ENCODE results near the gene DKKL1.
A peak's percentile ranks its signal among the peaks of the same experiment; 100 is the strongest.
"Not testable (repeated sequence)": the region's sequence is repeated elsewhere in the genome, so short reads cannot be mapped to it uniquely, and the experiment has no call there.

DKKL1 gene

GRCh38 chr19:49363268-49364082 lies at the start of gene DKKL1:
TSS of gene DKKL1 (plus strand) at chr19:49363877. CDS start at chr19:49363999, 122 bp downstream.
- DNase-seq (ENCODE audit: low read depth), result peak; percentile 40

GRCh38 chr19:49315111-49315510 lies 48.6 kb upstream of the DKKL1 start:
- no peak for DNase-seq (ENCODE audit: low read depth)

- no peak for DNase-seq (ENCODE audit: low read depth)
These were observed 47.4 kb upstream of the DKKL1 start for GRCh38 chr19:49316284-49316683.

GRCh38 chr19:49318296-49318695 lies 45.4 kb upstream of the DKKL1 start:
- no peak for DNase-seq (ENCODE audit: low read depth)

- DNase-seq (ENCODE audit: low read depth), result no peak
These were observed 38.7 kb upstream of the DKKL1 start, which contains the start of gene SLC6A16 for GRCh38 chr19:49324801-49325576. TSS of gene SLC6A16 (minus strand) at chr19:49325191. CDS start at chr19:49311347, 13,844 bp downstream.

GRCh38 chr19:49325756-49326155 lies 37.9 kb upstream of the DKKL1 start:
- not testable (repeated sequence) for DNase-seq (ENCODE audit: low read depth)

GRCh38 chr19:49326165-49326704 lies 37.4 kb upstream of the DKKL1 start:
- no peak for DNase-seq (ENCODE audit: low read depth)

- DNase-seq (ENCODE audit: low read depth), result no peak
These were observed 35.7 kb upstream of the DKKL1 start for GRCh38 chr19:49327878-49328544.

GRCh38 chr19:49328741-49329140 lies 34.9 kb upstream of the DKKL1 start:
- DNase-seq (ENCODE audit: low read depth), result no peak

- not testable (repeated sequence) for DNase-seq (ENCODE audit: low read depth)
These were observed 32.5 kb upstream of the DKKL1 start for GRCh38 chr19:49331187-49331586.

- DNase-seq (ENCODE audit: low read depth), result peak; percentile 54
These were observed 32.0 kb upstream of the DKKL1 start for GRCh38 chr19:49331616-49332055.

- DNase-seq (ENCODE audit: low read depth), result not testable (repeated sequence)
These were observed 30.8 kb upstream of the DKKL1 start for GRCh38 chr19:49332691-49333417.

GRCh38 chr19:49333418-49333805 lies 30.3 kb upstream of the DKKL1 start:
- no peak for DNase-seq (ENCODE audit: low read depth)

GRCh38 chr19:49333811-49334288 lies 29.8 kb upstream of the DKKL1 start:
- peak; percentile 49 for DNase-seq (ENCODE audit: low read depth)

- DNase-seq (ENCODE audit: low read depth), result peak; percentile 34
These were observed 28.4 kb upstream of the DKKL1 start, which contains the start of gene CD37 for GRCh38 chr19:49335071-49335783. TSS of gene CD37 (plus strand) at chr19:49335406. CDS start at chr19:49335541, 135 bp downstream.

GRCh38 chr19:49335784-49336481 lies 27.7 kb upstream of the DKKL1 start:
- no peak for DNase-seq (ENCODE audit: low read depth)

- no peak for DNase-seq (ENCODE audit: low read depth)
These were observed 27.0 kb upstream of the DKKL1 start for GRCh38 chr19:49336482-49337266.

- DNase-seq (ENCODE audit: low read depth), result no peak
These were observed 26.2 kb upstream of the DKKL1 start for GRCh38 chr19:49337267-49338022.
